ENCODE measurements around the gene NXT1. TPM values are rescaled to one million over a fixed set of nuclear protein-coding genes. Genes with fewer than 3 reads are reported as not detected.

Gene NXT1
- total RNA-seq, 1 experiment from 2014 or later = 36.9 TPM

DNA sequence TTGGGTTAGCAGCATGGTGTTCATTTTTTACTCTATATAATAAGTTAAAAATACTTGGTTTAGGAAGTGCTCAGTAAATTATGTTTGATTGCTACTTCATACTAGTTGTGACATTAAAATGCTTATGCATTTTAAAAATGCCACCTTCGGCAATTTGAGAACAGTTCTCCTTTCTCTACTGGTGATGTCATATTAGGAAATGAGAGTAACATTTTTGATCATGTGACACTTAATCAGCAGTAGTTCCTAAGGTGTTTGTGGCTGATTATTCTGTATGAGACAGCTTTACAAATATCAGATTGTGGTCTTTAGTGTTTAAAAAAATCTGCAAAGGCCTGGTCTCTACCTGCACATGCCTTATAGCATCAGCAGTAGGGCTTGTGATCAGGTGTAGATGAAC, 15.8 kb downstream of the NXT1 start:
- Histone ChIP-seq H3K79me2 (ENCODE audit: low read length) (peaks cover 89% of the 10 kb centered on the region), H3K4me3 (ENCODE audit: low read length) (peak overlapping the region; percentile 29; the same call in 1 of the 2 replicates), H2AFZ (ENCODE audit: low read length) (no peak overlapping the region), H3K9me2 (replicated peaks; ENCODE audit: insufficient read depth, low read length) (no peaks in the 10 kb centered on the region), H3K9me3 (ENCODE audit: low read length) (no peaks in the 10 kb centered on the region), H3K4me2 (ENCODE audit: low read depth, low read length, poor library complexity, severe bottlenecking) (peak overlapping the region; percentile 57), H3K4me1 (ENCODE audit: low read length) (peaks cover 43% of the 10 kb centered on the region), H3K9ac (ENCODE audit: low read length) (peak overlapping the region; percentile 34; the same call in 1 of the 2 replicates), H3K27me3 (ENCODE audit: low read length) (no peaks in the 10 kb centered on the region), H4K20me1 (ENCODE audit: insufficient read depth, low read depth, low read length) (peaks cover 31% of the 10 kb centered on the region; the same call in 1 of the 2 replicates), H3K27ac (ENCODE audit: low read length) (peak overlapping the region; percentile 36; the same call in 1 of the 2 replicates), H3K36me3 (ENCODE audit: insufficient read depth, low read length) (peaks cover 57% of the 10 kb centered on the region)
- DNase-seq = peak; percentile 56

DNA sequence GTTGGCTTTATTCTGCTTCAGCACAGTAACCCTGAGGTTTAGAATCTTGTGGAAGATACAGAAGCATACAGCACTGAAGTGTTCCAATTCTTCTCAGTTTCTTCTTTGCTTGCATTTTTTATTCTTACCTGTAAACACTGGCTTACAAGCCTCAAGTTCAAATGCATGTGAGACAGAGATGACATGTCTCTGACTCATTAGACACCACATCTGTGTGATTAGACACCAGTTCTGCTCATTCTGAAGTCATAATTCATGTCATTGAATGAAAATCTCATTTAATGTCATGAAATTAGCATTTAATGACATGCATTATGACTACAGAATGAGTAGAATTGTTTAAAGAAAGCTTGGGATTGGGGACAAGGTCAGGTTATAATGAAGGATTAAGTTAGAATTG, 17.2 kb downstream of the NXT1 start:
- Histone ChIP-seq H3K79me2 (ENCODE audit: low read length) (peaks cover 84% of the 10 kb centered on the region), H3K4me2 (ENCODE audit: low read depth, low read length, poor library complexity, severe bottlenecking) (peak overlapping the region; percentile 57), H3K27me3 (ENCODE audit: low read length) (no peaks in the 10 kb centered on the region), H3K27ac (ENCODE audit: low read length) (no peak overlapping the region), H3K9ac (ENCODE audit: low read length) (no peak overlapping the region), H3K9me3 (ENCODE audit: low read length) (no peaks in the 10 kb centered on the region), H4K20me1 (ENCODE audit: insufficient read depth, low read depth, low read length) (peaks cover 26% of the 10 kb centered on the region; the same call in 1 of the 2 replicates), H2AFZ (ENCODE audit: low read length) (no peak overlapping the region), H3K4me1 (ENCODE audit: low read length) (peaks cover 43% of the 10 kb centered on the region), H3K36me3 (ENCODE audit: insufficient read depth, low read length) (peaks cover 69% of the 10 kb centered on the region), H3K4me3 (ENCODE audit: low read length) (no peak overlapping the region), H3K9me2 (replicated peaks; ENCODE audit: insufficient read depth, low read length) (no peaks in the 10 kb centered on the region)
- DNase-seq = no peak

DNA sequence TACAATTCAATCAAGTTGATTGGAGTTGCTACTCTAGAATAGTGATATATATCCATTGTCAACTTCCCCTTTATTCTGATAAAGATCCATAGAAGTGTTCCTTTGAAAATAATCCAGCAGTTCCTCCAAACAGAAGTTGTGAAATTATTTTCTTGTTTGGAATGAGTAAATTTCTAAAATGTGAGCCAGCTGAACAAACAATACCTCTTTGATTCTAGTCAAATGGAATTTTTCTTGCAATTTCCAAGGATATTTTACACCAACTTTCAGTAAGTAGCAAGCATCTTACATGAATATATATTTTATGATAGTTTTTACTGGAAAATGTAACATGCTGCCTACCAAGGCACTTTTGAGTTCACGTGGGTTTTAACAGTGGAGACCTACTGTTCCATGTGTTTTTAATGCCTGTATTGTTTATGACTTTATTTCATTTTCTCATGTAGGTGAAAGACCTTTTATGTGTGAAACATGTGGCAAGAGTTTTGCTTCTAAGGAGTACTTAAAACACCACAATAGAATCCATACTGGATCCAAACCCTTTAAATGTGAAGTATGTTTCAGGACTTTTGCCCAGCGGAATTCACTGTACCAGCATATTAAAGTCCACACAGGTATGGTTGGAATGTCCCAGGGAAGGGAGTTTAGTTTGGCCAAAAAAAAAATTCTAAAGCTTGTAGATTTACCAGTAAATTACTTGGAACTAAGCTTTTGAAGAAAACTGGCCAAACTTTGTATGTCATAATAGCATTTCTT, 17.9 kb downstream of the NXT1 start:
- H3K9me3 ChIP-seq (ENCODE audit: low read length) = no peaks in the 10 kb centered on the region
- H4K20me1 ChIP-seq (ENCODE audit: insufficient read depth, low read depth, low read length) = peaks cover 18% of the 10 kb centered on the region; the same call in 1 of the 2 replicates
- H3K79me2 ChIP-seq (ENCODE audit: low read length) = peaks cover 80% of the 10 kb centered on the region
- no peaks in the 10 kb centered on the region for H3K9me2 ChIP-seq (replicated peaks; ENCODE audit: insufficient read depth, low read length)
- no peak overlapping the region for H2AFZ ChIP-seq (ENCODE audit: low read length)
- H3K27ac ChIP-seq (ENCODE audit: low read length) = no peak overlapping the region
- no peak overlapping the region for H3K4me2 ChIP-seq (ENCODE audit: low read depth, low read length, poor library complexity, severe bottlenecking)
- H3K27me3 ChIP-seq (ENCODE audit: low read length) = no peaks in the 10 kb centered on the region
- no peak overlapping the region for H3K9ac ChIP-seq (ENCODE audit: low read length)
- no peak for DNase-seq
- no peak overlapping the region for H3K4me3 ChIP-seq (ENCODE audit: low read length)
- peaks cover 72% of the 10 kb centered on the region for H3K36me3 ChIP-seq (ENCODE audit: insufficient read depth, low read length)
- H3K4me1 ChIP-seq (ENCODE audit: low read length) = peaks cover 35% of the 10 kb centered on the region

DNA sequence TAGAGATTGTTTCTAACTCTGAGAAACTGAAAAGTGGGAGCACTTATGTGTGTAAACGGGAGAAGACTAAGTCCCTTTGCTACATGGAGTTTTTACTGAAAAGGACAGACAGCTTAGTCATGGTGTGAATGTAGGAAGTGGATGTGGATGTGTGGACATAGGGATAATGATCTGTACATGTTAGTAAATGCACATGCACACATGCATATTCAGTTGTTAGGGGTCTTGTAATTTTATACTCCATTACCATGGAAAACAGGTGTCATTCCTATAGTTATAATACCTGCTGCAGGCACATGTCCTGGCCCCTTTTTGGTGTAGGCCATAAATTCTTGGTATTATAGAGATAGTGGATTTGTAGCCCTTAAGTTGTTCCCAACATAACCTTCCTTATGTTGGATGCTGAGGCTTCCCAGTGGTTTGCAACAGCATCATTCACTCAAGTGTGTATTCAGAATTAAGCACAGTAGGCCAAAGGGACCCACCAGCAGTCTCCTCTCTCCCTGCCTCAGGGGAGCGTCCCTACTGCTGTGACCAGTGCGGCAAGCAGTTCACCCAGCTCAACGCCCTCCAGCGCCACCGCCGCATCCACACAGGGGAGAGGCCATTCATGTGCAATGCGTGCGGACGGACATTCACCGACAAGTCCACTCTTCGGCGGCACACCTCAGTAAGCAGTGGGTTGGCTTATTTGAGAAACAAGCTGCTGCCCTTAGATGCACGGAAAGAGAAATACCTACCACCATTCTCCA, 18.7 kb downstream of the NXT1 start:
- H3K9me2 ChIP-seq (replicated peaks; ENCODE audit: insufficient read depth, low read length) = no peaks in the 10 kb centered on the region
- H3K36me3 ChIP-seq (ENCODE audit: insufficient read depth, low read length) = peaks cover 78% of the 10 kb centered on the region
- no peaks in the 10 kb centered on the region for H3K9me3 ChIP-seq (ENCODE audit: low read length)
- no peak overlapping the region for H3K9ac ChIP-seq (ENCODE audit: low read length)
- H3K27me3 ChIP-seq (ENCODE audit: low read length) = no peaks in the 10 kb centered on the region
- peaks cover 79% of the 10 kb centered on the region for H3K79me2 ChIP-seq (ENCODE audit: low read length)
- H3K4me1 ChIP-seq (ENCODE audit: low read length) = peaks cover 28% of the 10 kb centered on the region
- no peak overlapping the region for H2AFZ ChIP-seq (ENCODE audit: low read length)
- DNase-seq = no peak
- no peak overlapping the region for H3K27ac ChIP-seq (ENCODE audit: low read length)
- H3K4me3 ChIP-seq (ENCODE audit: low read length) = no peak overlapping the region
- H4K20me1 ChIP-seq (ENCODE audit: insufficient read depth, low read depth, low read length) = peaks cover 13% of the 10 kb centered on the region; the same call in 1 of the 2 replicates
- no peak overlapping the region for H3K4me2 ChIP-seq (ENCODE audit: low read depth, low read length, poor library complexity, severe bottlenecking)

DNA sequence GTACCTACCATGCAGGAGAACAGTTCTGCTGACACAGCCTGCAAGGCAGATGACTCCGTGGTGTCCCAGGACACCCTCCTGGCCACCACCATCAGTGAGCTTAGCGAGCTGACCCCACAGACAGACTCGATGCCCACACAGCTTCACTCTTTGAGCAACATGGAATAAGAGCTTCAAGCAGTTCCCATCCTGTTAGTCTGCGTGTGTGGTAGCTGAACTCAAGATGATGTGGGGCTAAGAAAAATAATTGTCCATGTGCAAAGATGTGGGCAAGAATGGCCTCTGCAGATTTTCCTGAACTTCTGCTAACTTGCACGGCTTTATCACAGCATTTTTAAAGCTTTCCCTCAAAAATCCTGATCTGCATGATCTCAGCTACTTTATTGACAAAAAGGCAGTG, 19.7 kb downstream of the NXT1 start:
- Histone ChIP-seq H3K36me3 (ENCODE audit: insufficient read depth, low read length) (peaks cover 72% of the 10 kb centered on the region), H3K4me3 (ENCODE audit: low read length) (no peak overlapping the region)

DNA sequence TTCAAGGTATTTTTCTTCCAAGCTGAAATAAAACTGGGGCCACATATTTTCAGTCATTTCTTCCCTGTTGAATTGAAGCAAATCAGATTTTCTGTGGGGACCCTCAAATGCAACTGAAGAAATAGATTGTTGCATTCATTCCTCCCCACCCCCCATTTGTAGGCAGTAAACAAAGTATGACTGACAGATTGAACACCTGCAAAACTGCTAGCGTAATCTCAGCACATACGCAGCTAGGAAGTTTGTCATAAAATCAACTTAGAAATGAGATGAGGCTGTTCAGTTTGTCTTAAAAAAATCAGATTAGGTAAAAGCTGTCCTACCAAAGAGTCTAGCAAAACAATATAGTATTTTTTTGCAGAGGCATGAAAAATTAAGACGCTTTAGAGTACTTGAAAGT, 20.3 kb downstream of the NXT1 start:
- H3K27ac ChIP-seq (ENCODE audit: low read length) = no peak overlapping the region
- no peaks in the 10 kb centered on the region for H3K9me2 ChIP-seq (replicated peaks; ENCODE audit: insufficient read depth, low read length)
- peaks cover 78% of the 10 kb centered on the region for H3K36me3 ChIP-seq (ENCODE audit: insufficient read depth, low read length)
- no peak overlapping the region for H3K4me2 ChIP-seq (ENCODE audit: low read depth, low read length, poor library complexity, severe bottlenecking)
- peaks cover 20% of the 10 kb centered on the region for H3K4me1 ChIP-seq (ENCODE audit: low read length)
- DNase-seq = no peak
- no peak overlapping the region for H3K9ac ChIP-seq (ENCODE audit: low read length)
- H3K9me3 ChIP-seq (ENCODE audit: low read length) = no peaks in the 10 kb centered on the region
- H3K4me3 ChIP-seq (ENCODE audit: low read length) = no peak overlapping the region
- H2AFZ ChIP-seq (ENCODE audit: low read length) = no peak overlapping the region
- H4K20me1 ChIP-seq (ENCODE audit: insufficient read depth, low read depth, low read length) = peaks cover 8% of the 10 kb centered on the region; the same call in 1 of the 2 replicates
- peaks cover 76% of the 10 kb centered on the region for H3K79me2 ChIP-seq (ENCODE audit: low read length)
- H3K27me3 ChIP-seq (ENCODE audit: low read length) = no peaks in the 10 kb centered on the region

More for the DNA sequence above, 19.7 kb downstream of the NXT1 start:
- H3K27ac ChIP-seq (ENCODE audit: low read length) = no peak overlapping the region
- H3K4me2 ChIP-seq (ENCODE audit: low read depth, low read length, poor library complexity, severe bottlenecking) = no peak overlapping the region
- H3K79me2 ChIP-seq (ENCODE audit: low read length) = peaks cover 76% of the 10 kb centered on the region
- no peak overlapping the region for H3K9ac ChIP-seq (ENCODE audit: low read length)
- H3K4me1 ChIP-seq (ENCODE audit: low read length) = peaks cover 23% of the 10 kb centered on the region
- peaks cover 10% of the 10 kb centered on the region; the same call in 1 of the 2 replicates for H4K20me1 ChIP-seq (ENCODE audit: insufficient read depth, low read depth, low read length)
- no peak overlapping the region for H2AFZ ChIP-seq (ENCODE audit: low read length)
- no peaks in the 10 kb centered on the region for H3K9me2 ChIP-seq (replicated peaks; ENCODE audit: insufficient read depth, low read length)
- no peaks in the 10 kb centered on the region for H3K9me3 ChIP-seq (ENCODE audit: low read length)
- H3K27me3 ChIP-seq (ENCODE audit: low read length) = no peaks in the 10 kb centered on the region
- DNase-seq = no peak

DNA sequence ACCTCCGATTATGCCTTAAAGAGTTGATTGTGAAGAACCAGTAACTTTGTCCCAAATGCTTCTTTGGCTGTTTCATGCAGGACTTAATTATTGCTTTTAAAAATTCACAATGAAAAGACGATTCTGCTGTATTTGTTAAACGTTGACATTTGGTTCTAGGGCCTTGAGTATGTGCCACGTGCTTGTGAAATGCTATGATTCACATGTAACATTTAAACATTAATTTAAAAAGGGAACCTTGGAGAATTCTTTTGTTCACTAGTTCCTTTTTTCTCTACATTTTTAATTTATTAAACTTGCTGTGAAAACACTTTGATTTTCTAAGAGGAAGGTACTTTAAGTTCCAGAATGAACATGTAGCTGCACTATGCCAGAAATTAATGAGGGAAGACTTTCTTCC, 20.9 kb downstream of the NXT1 start:
- Histone ChIP-seq H4K20me1 (ENCODE audit: insufficient read depth, low read depth, low read length) (peaks cover 4% of the 10 kb centered on the region; the same call in 1 of the 2 replicates), H3K4me1 (ENCODE audit: low read length) (peaks cover 14% of the 10 kb centered on the region)

DNA sequence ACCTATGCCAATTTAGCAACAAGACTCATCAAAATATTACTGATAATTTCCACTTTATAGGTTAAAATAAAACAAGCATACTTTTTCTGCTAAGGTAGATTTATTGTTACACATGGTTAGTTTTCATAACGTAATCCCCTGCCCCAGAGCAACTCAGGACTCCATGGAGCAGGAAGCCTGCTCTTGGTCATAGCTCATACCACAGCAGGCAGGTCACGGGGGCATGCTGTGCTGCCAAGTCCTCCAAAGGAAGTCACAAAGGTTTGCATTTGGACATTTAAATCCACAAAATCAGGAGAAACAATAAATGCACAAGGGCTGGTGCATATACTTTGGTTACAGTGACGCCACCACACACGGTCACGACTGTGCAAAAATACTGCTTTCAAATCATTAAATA, 23.9 kb downstream of the NXT1 start:
- DNase-seq = no peak
- Histone ChIP-seq H3K4me3 (ENCODE audit: low read length) (no peak overlapping the region), H3K4me1 (ENCODE audit: low read length) (no peaks in the 10 kb centered on the region), H3K4me2 (ENCODE audit: low read depth, low read length, poor library complexity, severe bottlenecking) (no peak overlapping the region), H3K36me3 (ENCODE audit: insufficient read depth, low read length) (peaks cover 78% of the 10 kb centered on the region), H3K9ac (ENCODE audit: low read length) (no peak overlapping the region), H3K27ac (ENCODE audit: low read length) (no peak overlapping the region), H3K9me2 (replicated peaks; ENCODE audit: insufficient read depth, low read length) (no peaks in the 10 kb centered on the region), H2AFZ (ENCODE audit: low read length) (no peak overlapping the region), H3K79me2 (ENCODE audit: low read length) (peaks cover 57% of the 10 kb centered on the region), H4K20me1 (ENCODE audit: insufficient read depth, low read depth, low read length) (no peaks in the 10 kb centered on the region), H3K27me3 (ENCODE audit: low read length) (no peaks in the 10 kb centered on the region), H3K9me3 (ENCODE audit: low read length) (no peaks in the 10 kb centered on the region)

More for the DNA sequence above, 20.9 kb downstream of the NXT1 start:
- no peaks in the 10 kb centered on the region for H3K27me3 ChIP-seq (ENCODE audit: low read length)
- no peak overlapping the region for H3K27ac ChIP-seq (ENCODE audit: low read length)
- no peaks in the 10 kb centered on the region for H3K9me3 ChIP-seq (ENCODE audit: low read length)
- peaks cover 75% of the 10 kb centered on the region for H3K79me2 ChIP-seq (ENCODE audit: low read length)
- H2AFZ ChIP-seq (ENCODE audit: low read length) = no peak overlapping the region
- no peak for DNase-seq
- H3K4me3 ChIP-seq (ENCODE audit: low read length) = no peak overlapping the region
- H3K36me3 ChIP-seq (ENCODE audit: insufficient read depth, low read length) = peaks cover 84% of the 10 kb centered on the region
- H3K9ac ChIP-seq (ENCODE audit: low read length) = no peak overlapping the region
- no peaks in the 10 kb centered on the region for H3K9me2 ChIP-seq (replicated peaks; ENCODE audit: insufficient read depth, low read length)
- H3K4me2 ChIP-seq (ENCODE audit: low read depth, low read length, poor library complexity, severe bottlenecking) = no peak overlapping the region
